ENCODE data around the gene GRIN3B. TPM values are rescaled to one million over a fixed set of nuclear protein-coding genes. Genes with fewer than 3 reads are reported as not detected.
A peak's percentile ranks its signal among the peaks of the same experiment; 100 is the strongest.

GRIN3B gene
- total and polyA plus RNA-seq, 9 of the 15 experiments (the other 6 are each of a cell fraction or from before 2014, with no cell fraction given), result 0.06 to 0.95 (median 0.19) TPM; not detected in 6

DNA sequence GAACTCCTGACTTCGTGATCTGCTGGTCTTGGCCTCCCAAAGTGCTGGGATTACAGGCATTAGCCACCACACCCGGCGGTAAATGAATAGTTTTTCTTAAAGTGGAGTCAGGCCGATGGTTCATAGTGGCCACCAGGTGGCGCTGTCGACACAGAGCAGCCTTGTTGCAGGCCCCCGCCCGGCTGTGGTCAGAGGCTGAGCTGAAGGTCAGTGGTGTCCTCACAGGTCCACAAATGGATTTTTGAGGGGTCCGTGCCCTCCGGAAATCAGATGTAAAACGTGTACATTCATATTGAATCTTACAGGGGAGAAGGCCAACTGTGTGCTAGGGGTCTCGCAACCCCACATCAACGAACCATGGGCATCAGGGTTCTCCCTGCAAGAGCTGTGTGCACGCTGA, 29.5 kb upstream of the GRIN3B start (continued):
- TF ChIP-seq, protein P1, sequence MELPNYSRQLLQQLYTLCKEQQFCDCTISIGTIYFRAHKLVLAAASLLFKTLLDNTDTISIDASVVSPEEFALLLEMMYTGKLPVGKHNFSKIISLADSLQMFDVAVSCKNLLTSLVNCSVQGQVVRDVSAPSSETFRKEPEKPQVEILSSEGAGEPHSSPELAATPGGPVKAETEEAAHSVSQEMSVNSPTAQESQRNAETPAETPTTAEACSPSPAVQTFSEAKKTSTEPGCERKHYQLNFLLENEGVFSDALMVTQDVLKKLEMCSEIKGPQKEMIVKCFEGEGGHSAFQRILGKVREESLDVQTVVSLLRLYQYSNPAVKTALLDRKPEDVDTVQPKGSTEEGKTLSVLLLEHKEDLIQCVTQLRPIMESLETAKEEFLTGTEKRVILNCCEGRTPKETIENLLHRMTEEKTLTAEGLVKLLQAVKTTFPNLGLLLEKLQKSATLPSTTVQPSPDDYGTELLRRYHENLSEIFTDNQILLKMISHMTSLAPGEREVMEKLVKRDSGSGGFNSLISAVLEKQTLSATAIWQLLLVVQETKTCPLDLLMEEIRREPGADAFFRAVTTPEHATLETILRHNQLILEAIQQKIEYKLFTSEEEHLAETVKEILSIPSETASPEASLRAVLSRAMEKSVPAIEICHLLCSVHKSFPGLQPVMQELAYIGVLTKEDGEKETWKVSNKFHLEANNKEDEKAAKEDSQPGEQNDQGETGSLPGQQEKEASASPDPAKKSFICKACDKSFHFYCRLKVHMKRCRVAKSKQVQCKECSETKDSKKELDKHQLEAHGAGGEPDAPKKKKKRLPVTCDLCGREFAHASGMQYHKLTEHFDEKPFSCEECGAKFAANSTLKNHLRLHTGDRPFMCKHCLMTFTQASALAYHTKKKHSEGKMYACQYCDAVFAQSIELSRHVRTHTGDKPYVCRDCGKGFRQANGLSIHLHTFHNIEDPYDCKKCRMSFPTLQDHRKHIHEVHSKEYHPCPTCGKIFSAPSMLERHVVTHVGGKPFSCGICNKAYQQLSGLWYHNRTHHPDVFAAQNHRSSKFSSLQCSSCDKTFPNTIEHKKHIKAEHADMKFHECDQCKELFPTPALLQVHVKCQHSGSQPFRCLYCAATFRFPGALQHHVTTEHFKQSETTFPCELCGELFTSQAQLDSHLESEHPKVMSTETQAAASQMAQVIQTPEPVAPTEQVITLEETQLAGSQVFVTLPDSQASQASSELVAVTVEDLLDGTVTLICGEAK (IDR thresholded peaks at IDR 0.05), result no peak
- TF ChIP-seq, protein P1 (CRISPR knock-in tag; IDR thresholded peaks at IDR 0.05), result no peak
- TF ChIP-seq, protein P2, sequence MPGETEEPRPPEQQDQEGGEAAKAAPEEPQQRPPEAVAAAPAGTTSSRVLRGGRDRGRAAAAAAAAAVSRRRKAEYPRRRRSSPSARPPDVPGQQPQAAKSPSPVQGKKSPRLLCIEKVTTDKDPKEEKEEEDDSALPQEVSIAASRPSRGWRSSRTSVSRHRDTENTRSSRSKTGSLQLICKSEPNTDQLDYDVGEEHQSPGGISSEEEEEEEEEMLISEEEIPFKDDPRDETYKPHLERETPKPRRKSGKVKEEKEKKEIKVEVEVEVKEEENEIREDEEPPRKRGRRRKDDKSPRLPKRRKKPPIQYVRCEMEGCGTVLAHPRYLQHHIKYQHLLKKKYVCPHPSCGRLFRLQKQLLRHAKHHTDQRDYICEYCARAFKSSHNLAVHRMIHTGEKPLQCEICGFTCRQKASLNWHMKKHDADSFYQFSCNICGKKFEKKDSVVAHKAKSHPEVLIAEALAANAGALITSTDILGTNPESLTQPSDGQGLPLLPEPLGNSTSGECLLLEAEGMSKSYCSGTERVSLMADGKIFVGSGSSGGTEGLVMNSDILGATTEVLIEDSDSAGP (CRISPR knock-in tag; IDR thresholded peaks at IDR 0.05), result no peak
- no peak for TF ChIP-seq SP2 (IDR thresholded peaks at IDR 0.05; ENCODE audit: extremely low read depth, low read depth, low read length, poor library complexity, severe bottlenecking)
- TF ChIP-seq GABPB2 (CRISPR knock-in tag; conservative IDR thresholded peaks at IDR 0.05), result no peak
- no peak for TF ChIP-seq HOXB6 (CRISPR knock-in tag; IDR thresholded peaks at IDR 0.05; ENCODE audit: borderline replicate concordance)
- TF ChIP-seq HMG20B (CRISPR knock-in tag; IDR thresholded peaks at IDR 0.05), result no peak
- peak; percentile 47; the same call in 1 of the 2 replicates for TF ChIP-seq ESRRA (IDR thresholded peaks at IDR 0.05; ENCODE audit: borderline replicate concordance, low read depth)
- no peak for TF ChIP-seq ZNF224 (CRISPR knock-in tag; IDR thresholded peaks at IDR 0.05)
- TF ChIP-seq, protein P3, sequence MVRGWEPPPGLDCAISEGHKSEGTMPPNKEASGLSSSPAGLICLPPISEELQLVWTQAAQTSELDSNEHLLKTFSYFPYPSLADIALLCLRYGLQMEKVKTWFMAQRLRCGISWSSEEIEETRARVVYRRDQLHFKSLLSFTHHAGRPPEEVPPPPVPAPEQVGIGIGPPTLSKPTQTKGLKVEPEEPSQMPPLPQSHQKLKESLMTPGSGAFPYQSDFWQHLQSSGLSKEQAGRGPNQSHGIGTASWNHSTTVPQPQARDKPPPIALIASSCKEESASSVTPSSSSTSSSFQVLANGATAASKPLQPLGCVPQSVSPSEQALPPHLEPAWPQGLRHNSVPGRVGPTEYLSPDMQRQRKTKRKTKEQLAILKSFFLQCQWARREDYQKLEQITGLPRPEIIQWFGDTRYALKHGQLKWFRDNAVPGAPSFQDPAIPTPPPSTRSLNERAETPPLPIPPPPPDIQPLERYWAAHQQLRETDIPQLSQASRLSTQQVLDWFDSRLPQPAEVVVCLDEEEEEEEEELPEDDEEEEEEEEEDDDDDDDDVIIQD (CRISPR knock-in tag; IDR thresholded peaks at IDR 0.05), result no peak
- TF ChIP-seq ZBTB12 (CRISPR knock-in tag; IDR thresholded peaks at IDR 0.05), result no peak
- no peak for TF ChIP-seq DNMT1 (IDR thresholded peaks at IDR 0.05)

Data from K562 (cell line).